Panc1 (cell line): ENCODE measurements around the gene CRYGN. TPM values are rescaled to one million over a fixed set of nuclear protein-coding genes. Genes with fewer than 3 reads are reported as not detected.

Experiments used
- ATAC-seq: fragments of 200-7000 bp; cut with Tn5 transposase; 2 replicates; pipeline ENCODE4 v1.9.1; 2020; ENCODE audit warnings: mild to moderate bottlenecking, moderate library complexity
- BruUV-seq: library from RNA; stranded (reverse); fragments of 400-500 nt; replicated peaks from 2 replicates; lab custom pipeline; 2021; lab: Mats Ljungman, UMichigan
- CTCF ChIA-PET: fragments of 300-600 bp; sonication (Branson Sonifier 250); formaldehyde crosslinking; loops from one replicate; lab custom pipeline; 2022; ENCODE audit warnings: antibody characterized with exemption; lab: Charles Lee
- POLR2A ChIA-PET: fragments of 300-600 bp; sonication (Branson Sonifier 250); formaldehyde crosslinking; loops from one replicate; lab custom pipeline; 2022; ENCODE audit warnings: antibody characterized with exemption; lab: Charles Lee
- DNase-seq: peaks from one replicate; pipeline ENCODE4 v3.0.0-alpha.2; 2010; ENCODE audit warnings: low read depth, low spot score
- H3K27ac ChIP-seq: 2 replicates; pipeline ENCODE4 v1.5.1; 2011; ENCODE audit warnings: mild to moderate bottlenecking, low read length, inconsistent platforms
- H3K27me3 ChIP-seq: fragments of 200-500 bp; sonication (Bioruptor generic); 2 replicates; pipeline ENCODE4 v1.6.0; 2014; ENCODE audit warnings: low read length, inconsistent platforms; ENCODE audit not compliant: control insufficient read depth, insufficient read depth
- H3K36me3 ChIP-seq: fragments of 200-500 bp; sonication (Bioruptor generic); 2 replicates; pipeline ENCODE4 v1.5.1; 2014; ENCODE audit warnings: inconsistent platforms, mild to moderate bottlenecking, low read length, moderate library complexity; ENCODE audit not compliant: control insufficient read depth, insufficient read depth
- H3K4me1 ChIP-seq: 2 replicates; pipeline ENCODE4 v1.5.1; 2011; ENCODE audit warnings: inconsistent platforms, mild to moderate bottlenecking, low read length, moderate library complexity; ENCODE audit not compliant: control insufficient read depth, insufficient read depth
- H3K4me3 ChIP-seq, 2 experiments: 2 replicates each; pipeline ENCODE4 v1.5.1; 2011 to 2012; ENCODE audit warnings: low read depth in 2 of 2, low read length in 2 of 2, mild to moderate bottlenecking in 2 of 2, inconsistent platforms in 1 of 2, moderate library complexity in 1 of 2
- H3K9me3 ChIP-seq: fragments of 200-500 bp; sonication (Bioruptor generic); 2 replicates; pipeline ENCODE4 v1.5.1; 2014; ENCODE audit warnings: low read depth, mild to moderate bottlenecking, inconsistent platforms, low read length, moderate library complexity; ENCODE audit not compliant: control insufficient read depth, insufficient read depth
- POLR2AphosphoS5 ChIP-seq: IDR thresholded peaks from 2 replicates; pipeline ENCODE4 v1.6.1; 2012; ENCODE audit warnings: mild to moderate bottlenecking, low read depth, low read length, moderate library complexity
- REST ChIP-seq, 2 experiments: IDR thresholded peaks; 2 replicates each; pipeline ENCODE4 v1.6.1; 2011 to 2012; ENCODE audit warnings: low read depth in 2 of 2, control low read depth in 1 of 2, low read length in 1 of 2, mild to moderate bottlenecking in 1 of 2, moderate library complexity in 1 of 2; ENCODE audit not compliant: insufficient read depth in 1 of 2
- SIN3A ChIP-seq: IDR thresholded peaks from 2 replicates; pipeline ENCODE4 v1.6.1; 2012; ENCODE audit warnings: low read depth, mild to moderate bottlenecking, low read length, moderate library complexity, borderline replicate concordance; ENCODE audit not compliant: insufficient read depth
- TCF7L2 ChIP-seq: IDR thresholded peaks from 2 replicates; pipeline ENCODE4 v1.6.1; 2011; ENCODE audit warnings: mild to moderate bottlenecking, low read depth, low read length, inconsistent platforms
- in situ Hi-C: cut with HindIII; loops from 2 replicates; pipeline ENCODE4 v1.10.0; 2016; ENCODE audit warnings: low sequenced_read_pairs, low pct_unique_long_range_greater_than_20kb
- intact Hi-C: fragments of 100-400 bp; cut with micrococcal nuclease; formaldehyde crosslinking; loops from one replicate; pipeline ENCODE4 v1.10.0; 2022; ENCODE audit not compliant: unreplicated experiment
- total RNA-seq: library from RNA; stranded (reverse); gene quantifications from one replicate; pipeline ENCODE4 v1.2.1, GENCODE V29; 2021; ENCODE audit not compliant: unreplicated experiment
- TF ChIP-seq, protein P1 (sequence below): fragments of 450-650 bp; IDR thresholded peaks from 2 replicates; pipeline ENCODE4 v1.5.1; 2017; ENCODE audit warnings: mild to moderate bottlenecking

CRYGN gene
- total RNA-seq, 1 experiment from 2014 or later: 0.74 TPM

GRCh38 chr7:151432658-151433521 lies 7.1 kb downstream of the CRYGN start:
- in situ Hi-C loops: no loop called here

DNA sequence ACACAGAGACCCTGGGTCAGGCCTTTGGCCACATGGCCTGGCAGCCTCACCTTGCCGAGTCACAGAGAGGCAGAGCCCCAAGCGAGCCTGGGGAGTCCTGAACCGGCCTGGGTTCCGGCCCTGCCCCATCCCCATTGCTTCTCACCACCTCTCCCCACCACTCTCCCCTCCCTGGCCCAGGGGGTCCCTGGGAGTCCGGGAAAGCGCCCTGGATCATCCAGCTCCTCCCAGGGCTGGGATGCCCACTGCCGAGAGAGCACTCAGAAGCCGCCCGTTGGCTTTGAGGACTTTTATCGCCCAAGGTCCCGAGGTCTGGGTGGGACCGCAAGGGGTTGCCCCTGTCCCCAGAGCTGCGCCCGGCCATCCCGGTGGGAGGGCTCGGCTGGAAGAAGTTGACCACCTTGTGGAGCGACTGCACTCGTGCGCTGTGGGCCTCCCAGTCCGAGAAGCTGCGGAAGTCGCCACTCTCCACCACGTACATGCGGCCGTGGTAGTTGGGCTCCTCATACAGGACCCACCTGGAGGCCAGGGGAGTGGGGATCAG lies 8.1 kb downstream of the CRYGN start:
- no peaks in the 10 kb centered on the region for H3K36me3 ChIP-seq
- no TSS peak for BruUV-seq
- intact Hi-C loops (no loop called here), in situ Hi-C loops (no loop called here)
- no peak overlapping the region for H3K4me3 ChIP-seq
- peaks cover 32% of the 10 kb centered on the region for H3K4me1 ChIP-seq
- H3K27ac ChIP-seq: no peak overlapping the region
- H3K27me3 ChIP-seq: no peaks in the 10 kb centered on the region
- ATAC-seq: no peak
- no peak for DNase-seq
- H3K9me3 ChIP-seq: no peaks in the 10 kb centered on the region
- CTCF ChIA-PET: no interaction called here
- POLR2A ChIA-PET: no interaction called here
- TF ChIP-seq REST (IDR thresholded peaks at IDR 0.05; ENCODE audit: insufficient read depth in 1 of 2, low read depth in 2 of 2, low read length in 1 of 2) (no peak), POLR2AphosphoS5 (no peak)

More at GRCh38 chr7:151432658-151433521, 7.1 kb downstream of the CRYGN start:
- Histone ChIP-seq H3K9me3 (no peaks in the 10 kb centered on the region), H3K4me3 (no peak overlapping the region), H3K4me1 (peaks cover 24% of the 10 kb centered on the region), H3K27me3 (no peaks in the 10 kb centered on the region), H3K36me3 (no peaks in the 10 kb centered on the region), H3K27ac (no peak overlapping the region)
- CTCF ChIA-PET: no interaction called here
- TF ChIP-seq REST (IDR thresholded peaks at IDR 0.05; ENCODE audit: insufficient read depth in 1 of 2, low read depth in 2 of 2, low read length in 1 of 2): no peak
- no peak for TF ChIP-seq SIN3A
- TF ChIP-seq POLR2AphosphoS5: no peak
- TF ChIP-seq TCF7L2: no peak
- TF ChIP-seq, protein P1, sequence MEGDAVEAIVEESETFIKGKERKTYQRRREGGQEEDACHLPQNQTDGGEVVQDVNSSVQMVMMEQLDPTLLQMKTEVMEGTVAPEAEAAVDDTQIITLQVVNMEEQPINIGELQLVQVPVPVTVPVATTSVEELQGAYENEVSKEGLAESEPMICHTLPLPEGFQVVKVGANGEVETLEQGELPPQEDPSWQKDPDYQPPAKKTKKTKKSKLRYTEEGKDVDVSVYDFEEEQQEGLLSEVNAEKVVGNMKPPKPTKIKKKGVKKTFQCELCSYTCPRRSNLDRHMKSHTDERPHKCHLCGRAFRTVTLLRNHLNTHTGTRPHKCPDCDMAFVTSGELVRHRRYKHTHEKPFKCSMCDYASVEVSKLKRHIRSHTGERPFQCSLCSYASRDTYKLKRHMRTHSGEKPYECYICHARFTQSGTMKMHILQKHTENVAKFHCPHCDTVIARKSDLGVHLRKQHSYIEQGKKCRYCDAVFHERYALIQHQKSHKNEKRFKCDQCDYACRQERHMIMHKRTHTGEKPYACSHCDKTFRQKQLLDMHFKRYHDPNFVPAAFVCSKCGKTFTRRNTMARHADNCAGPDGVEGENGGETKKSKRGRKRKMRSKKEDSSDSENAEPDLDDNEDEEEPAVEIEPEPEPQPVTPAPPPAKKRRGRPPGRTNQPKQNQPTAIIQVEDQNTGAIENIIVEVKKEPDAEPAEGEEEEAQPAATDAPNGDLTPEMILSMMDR: no peak
- BruUV-seq: no TSS peak
- ATAC-seq (peak; percentile 54), DNase-seq (no peak)
- intact Hi-C loops: no loop called here
- POLR2A ChIA-PET: no interaction called here
